GM21737 (cell line): ENCODE results near the gene AFF1.
"Not testable (repeated sequence)": the region's sequence is repeated elsewhere in the genome, so short reads cannot be mapped to it uniquely, and the experiment has no call there.

ENCODE experiments used
- ATAC-seq: cut with Tn5 transposase; IDR thresholded peaks from one replicate; pipeline ENCODE4 v1.9.1; 2021; ENCODE audit warnings: mild to moderate bottlenecking, moderate library complexity; ENCODE audit not compliant: unreplicated experiment

The AFF1 gene

DNA sequence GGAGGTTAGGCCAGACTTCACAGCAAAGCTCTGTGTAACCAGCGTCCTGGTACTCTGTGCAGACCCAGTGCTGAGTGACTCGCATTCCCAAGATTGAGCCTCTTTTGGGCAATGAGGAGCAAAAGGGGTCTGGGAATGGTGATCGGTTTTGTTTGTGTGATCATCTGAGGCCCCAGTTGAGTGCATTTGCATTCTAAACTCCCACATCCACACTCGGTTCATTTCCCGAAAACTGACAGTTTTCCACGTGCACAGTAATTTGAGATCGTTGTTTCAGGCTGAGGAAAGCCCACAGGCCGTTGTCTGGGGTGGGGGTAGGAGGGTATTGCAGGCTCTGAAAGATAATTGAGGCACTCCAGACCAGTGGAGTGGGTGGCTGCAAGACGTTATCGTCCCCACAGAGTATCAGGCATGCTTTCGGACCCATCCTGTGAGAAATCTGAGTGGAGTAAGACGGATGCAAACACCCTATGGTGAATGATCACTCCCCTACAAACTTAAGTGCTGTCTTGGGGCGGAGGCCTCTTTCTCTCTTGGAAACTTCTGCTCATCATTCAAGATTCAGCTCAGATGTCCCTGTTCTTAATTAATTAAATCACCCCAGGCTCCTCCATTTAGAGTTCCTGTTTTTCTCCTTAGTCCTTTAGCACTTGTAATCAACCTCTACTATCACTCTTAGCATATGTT lies 96.1 kb downstream of the AFF1 start:
- no peak for ATAC-seq

DNA sequence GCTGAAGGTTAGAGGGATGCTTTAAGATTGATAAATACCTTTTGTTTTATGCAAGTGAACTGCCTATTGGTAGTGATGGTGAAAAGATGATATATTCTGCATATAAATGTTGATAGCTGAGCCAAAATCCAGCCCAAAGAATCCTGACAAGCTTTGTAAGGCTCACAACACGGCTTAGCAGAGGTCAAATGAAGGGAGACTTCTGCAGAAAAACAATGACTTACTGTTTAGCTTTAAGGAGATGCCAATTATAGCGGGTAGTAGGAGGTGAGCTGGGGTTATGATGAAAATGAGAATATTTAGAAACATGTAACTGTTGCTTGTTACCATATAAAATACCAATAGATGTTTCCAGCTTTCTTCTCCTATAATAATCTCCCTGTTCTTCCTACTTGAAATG lies 97.1 kb downstream of the AFF1 start:
- no peak for ATAC-seq

DNA sequence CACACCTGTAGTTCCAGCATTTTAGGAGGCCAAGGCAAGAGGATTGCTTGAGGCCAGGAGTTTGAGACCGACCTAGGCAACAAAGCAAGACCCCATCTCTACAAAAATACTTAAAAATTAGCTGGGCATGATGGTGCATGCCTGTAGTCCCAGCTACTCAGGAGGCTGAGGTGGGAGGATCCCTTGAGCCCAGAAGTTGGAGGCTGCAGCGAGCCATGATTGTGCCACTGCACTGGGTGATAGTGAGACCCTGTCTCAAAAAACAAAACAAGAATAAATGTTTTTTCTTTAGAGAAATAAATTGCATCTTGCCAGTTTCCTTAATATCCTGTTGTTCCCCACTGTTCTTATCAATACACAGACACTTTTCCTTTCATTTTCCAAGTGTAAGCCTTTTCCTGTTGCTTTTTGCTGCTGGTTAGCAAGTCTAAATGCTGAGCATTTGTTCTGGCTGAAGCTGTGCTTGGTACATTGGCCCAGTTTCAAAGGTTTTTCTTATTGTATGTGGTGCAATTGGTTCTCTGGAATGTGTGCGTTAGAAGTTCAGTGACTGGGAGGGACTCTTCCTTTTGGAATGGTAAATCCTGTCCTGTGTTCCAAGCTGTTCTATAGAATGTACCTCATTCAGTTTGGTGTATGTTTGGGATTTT lies 98.2 kb downstream of the AFF1 start:
- no peak for ATAC-seq

DNA sequence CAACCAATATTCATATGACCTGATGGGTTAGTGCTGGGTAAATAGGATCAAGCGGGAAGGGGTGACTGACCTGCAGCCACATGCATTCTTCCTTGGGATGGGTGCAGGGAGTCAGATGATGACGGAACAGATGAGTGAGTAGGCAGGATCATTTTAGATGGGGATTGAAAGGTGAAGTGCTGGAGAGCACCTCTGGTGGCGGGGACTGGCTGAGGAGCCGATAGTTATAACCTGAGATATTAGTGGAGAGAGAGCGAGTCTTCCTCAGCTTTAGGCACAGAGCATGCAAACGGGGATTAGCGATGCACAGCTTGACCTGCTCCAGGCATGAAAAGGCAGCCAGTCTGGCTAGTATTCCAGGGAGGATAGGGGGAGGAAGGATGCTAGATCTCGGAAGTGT lies 99.1 kb downstream of the AFF1 start:
- no peak for ATAC-seq

DNA sequence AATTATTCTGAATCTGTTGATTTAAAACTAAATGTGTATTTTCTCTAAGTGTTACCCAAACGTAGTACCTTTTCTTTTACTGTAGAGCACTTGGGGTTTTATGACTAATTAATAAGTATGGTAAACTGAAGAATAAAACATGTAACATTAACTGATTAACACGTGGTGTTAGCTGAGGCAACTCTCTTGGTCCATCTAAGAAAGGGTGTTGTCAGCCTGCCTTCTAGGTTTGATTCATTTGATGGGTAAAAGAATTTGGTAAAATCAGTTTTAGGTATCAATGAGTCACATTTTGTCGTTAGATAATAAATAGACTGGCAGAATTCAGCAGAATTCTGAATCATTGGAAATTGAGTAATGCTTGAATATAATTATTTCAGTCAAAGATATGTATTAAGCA lies 99.7 kb downstream of the AFF1 start:
- ATAC-seq: no peak

DNA sequence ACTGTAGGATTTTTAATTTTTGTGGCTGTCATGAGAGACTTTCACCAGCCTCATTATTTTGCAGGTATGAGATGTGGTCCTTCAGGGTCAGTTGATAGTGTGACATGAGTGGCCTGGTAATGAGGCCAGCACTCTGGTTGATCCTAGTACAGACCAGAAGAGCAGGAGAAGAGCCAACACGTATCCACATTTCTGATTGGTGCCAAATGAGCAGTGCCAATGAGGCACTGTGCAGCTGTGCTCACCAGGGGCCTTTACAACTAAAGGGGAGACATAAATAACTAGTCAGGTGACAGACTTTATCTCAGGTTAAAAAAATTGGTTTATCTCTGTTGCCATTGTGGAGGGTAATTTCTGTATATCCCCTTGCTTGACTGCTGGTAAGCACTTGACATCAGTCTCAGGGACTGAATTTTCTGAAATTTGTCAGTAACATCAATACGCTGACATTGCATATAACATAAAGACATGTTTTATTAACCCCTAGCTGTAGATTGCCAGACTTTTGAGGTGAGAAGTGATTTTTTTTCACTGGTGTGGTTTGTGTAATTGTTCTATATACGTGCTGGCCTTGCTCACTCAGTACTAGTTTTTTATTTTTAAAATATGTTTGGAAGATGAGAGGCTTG lies 101.2 kb downstream of the AFF1 start:
- no peak for ATAC-seq

GRCh38 chr4:87036713-87037112 lies 101.9 kb downstream of the AFF1 start:
- no peak for ATAC-seq

DNA sequence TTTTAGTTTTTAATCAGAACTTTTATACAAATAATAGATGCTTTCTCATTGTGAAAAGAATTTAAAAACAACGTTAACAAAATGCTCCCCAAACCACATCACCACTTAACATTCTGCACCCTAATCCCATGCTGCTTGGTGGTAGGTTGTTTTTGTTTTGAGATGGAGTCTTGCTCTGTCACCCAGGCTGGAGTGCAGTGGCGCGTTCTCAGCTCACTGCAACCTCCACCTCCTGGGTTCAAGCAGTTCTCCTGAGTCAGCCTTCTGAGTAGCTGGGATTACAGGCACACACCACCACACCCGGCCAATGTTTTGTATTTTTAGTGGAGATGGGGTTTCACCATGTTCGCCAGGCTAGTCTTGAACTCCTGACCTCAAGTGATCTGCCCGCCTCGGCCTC lies 102.4 kb downstream of the AFF1 start:
- ATAC-seq: not testable (repeated sequence)

- no peak for ATAC-seq
These were observed 103.0 kb downstream of the AFF1 start for GRCh38 chr4:87037671-87038334.

DNA sequence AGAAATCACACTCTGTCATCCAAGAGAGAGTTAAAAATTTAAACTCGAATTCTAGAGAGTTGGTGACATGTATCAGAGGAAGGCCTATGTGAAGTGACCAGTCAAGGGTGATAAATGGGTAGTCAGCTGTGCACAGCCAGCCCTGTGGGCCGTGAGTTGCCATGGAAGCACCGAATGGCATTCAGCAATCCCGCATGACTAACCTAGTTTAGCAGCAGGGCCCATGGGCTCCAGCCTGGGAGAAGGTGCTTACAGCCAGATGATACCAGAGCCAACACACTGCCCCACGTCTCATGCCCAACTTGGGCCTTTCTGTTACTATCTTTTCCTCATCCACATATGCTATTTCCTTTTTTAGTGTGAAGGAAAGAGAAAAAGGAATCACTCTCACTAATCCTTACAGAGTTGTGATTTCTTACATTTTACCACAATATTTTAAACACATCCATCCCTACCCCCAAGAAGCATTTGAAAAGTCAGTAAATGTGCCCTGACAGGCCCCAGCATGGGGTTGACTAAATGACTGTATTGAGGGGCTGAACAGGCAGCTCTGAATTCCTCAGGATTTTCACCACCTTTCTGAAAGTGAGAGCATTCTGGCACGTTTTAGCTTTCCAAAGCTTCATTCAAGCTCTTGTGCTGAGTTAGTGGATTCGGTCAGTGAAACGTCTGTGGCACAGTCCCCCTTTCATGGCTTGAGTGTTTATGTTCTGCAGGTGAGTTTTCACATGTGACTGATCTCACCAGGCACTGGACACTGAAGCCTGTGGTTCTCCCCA lies 104.2 kb downstream of the AFF1 start:
- ATAC-seq: no peak

DNA sequence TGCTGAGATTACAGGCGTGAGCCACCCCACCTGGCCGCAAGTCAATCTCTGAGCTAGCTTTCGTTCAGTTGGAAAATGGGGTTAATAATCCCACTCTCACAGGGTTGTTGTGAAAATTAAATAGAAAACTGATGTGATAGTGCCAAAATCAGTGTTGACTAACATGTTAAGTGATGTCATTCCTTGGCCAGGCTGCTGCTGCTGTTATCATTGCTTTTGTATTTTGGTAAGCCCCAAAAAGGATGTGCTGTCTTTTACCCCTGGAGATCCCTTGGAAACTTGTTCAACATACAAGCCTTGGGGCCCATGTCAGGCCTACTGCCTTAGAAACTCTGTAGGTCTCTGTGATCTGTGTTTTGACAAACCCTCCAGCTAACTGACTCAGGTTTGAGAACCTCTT lies 106.3 kb downstream of the AFF1 start:
- ATAC-seq: no peak

DNA sequence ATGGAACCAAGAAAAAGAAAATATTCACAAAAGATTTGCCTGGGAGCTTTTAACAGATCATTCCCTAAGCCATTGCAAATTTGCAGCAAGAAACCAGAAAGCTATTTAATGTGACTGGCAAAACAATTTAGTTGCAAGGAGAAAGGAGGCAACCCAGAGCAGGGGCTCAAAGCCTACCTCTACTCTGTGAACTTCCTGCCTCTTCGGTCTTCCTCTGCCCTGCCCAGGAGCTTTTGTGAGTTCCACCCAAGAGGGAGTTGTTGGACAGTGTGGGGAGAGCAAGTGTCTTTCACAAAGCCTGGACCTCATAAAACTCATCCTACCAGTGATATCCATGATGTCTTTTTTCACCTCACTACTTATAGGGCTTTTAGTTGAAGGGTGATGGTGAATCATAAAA lies 107.4 kb downstream of the AFF1 start:
- no peak for ATAC-seq

DNA sequence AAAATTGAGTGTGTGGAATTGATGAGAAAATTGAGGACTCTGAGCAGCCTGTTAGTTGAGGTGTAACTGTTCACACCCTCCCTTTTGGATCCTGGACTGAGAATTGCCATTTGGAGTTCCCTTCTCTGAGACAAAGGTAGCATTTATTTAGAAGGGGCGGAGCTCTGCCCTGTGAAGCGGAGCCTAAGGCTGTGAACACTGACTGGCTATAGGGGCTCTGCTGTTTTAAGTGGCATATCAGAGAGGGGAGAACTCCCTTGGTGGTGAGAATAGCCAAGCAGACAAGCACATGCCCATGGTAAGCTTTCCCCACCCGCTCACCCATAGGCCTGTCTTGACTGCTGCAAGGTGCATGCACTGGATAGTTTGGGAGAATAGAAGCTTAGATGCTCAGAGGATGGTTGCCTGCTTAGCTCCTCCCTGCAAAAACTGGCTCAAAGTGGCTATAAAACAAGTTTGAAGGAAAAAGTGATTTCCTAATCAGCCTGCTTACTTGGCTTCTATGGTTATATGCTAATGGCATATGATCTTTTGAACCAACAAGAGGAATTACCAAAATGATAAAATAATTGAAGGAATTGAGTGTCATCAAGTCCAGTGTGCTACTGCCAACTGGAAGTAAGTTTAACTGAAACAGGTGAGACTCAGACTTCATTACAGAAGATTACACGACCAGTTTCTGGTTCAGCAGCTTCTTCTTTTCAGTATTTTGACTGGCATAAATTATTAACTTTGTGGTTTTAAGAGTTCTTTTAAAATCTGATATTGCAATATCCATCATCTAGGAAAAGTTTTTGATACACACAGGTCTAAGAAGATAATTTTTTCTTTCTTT lies 108.4 kb downstream of the AFF1 start:
- peak; percentile 45 for ATAC-seq

GRCh38 chr4:87044511-87045233 lies 109.9 kb downstream of the AFF1 start:
- ATAC-seq: no peak

- ATAC-seq: no peak
These were observed 110.4 kb downstream of the AFF1 start for GRCh38 chr4:87045234-87045558.

GRCh38 chr4:87045659-87046058 lies 110.8 kb downstream of the AFF1 start:
- no peak for ATAC-seq

DNA sequence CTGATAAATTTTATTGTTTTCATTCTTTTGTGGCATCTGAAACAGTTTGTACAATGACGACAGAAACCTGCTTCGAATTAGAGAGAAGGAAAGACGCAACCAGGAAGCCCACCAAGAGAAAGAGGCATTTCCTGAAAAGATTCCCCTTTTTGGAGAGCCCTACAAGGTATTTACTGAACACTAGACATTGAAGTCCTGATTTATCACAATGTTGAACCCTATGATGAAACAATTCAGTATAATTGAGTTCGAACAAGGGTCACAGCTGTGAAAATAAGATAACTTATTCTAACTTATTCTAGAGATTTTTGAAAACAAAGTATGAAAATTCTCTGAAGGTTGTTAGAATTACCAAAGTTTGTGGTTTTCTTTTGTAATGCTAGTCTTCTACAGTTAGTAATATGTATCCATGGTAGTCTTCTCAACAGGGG lies 111.3 kb downstream of the AFF1 start:
- ATAC-seq: no peak

DNA sequence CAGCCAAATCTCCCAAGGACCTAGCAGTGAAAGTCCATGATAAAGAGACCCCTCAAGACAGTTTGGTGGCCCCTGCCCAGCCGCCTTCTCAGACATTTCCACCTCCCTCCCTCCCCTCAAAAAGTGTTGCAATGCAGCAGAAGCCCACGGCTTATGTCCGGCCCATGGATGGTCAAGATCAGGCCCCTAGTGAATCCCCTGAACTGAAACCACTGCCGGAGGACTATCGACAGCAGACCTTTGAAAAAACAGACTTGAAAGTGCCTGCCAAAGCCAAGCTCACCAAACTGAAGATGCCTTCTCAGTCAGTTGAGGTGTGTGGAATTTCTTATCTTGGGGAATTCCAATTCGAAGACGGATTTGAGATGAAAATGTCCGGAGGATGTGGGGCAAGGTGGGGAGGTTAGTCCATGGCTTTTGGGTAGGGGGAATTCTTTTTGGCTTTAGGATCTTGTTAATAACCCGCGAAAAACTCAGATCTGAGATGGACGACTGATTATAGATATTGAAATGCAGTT lies 112.5 kb downstream of the AFF1 start:
- ATAC-seq: no peak

- no peak for ATAC-seq
These were observed 114.7 kb downstream of the AFF1 start for GRCh38 chr4:87049508-87049907.
